ENCODE measurements around the gene PHYKPL. TPM values are rescaled to one million over a fixed set of nuclear protein-coding genes. Genes with fewer than 3 reads are reported as not detected.

PHYKPL gene
- total and polyA plus RNA-seq, 2 of the 8 experiments (the other 6 are each of a cell fraction or from before 2014, with no cell fraction given): 25.1 to 32.1 TPM

GRCh38 chr5:178213003-178213461, 19.6 kb downstream of the PHYKPL start (continued):
- TF ChIP-seq CHD7 (IDR thresholded peaks at IDR 0.05; ENCODE audit: insufficient replicate concordance, low read length): no peak
- TF ChIP-seq HDAC6 (IDR thresholded peaks at IDR 0.05; ENCODE audit: low read depth, low read length): no peak
- no peak for TF ChIP-seq CREB1 (IDR thresholded peaks at IDR 0.05)
- no peak for TF ChIP-seq RAD21 (IDR thresholded peaks at IDR 0.05 in 1 of 2, conservative IDR thresholded peaks at IDR 0.05 in 1 of 2; ENCODE audit: low read depth in 2 of 2, low read length in 2 of 2)
- TF ChIP-seq SIRT6 (IDR thresholded peaks at IDR 0.05; ENCODE audit: low read length): peak; percentile 80
- no peak for TF ChIP-seq ASH2L (IDR thresholded peaks at IDR 0.05; ENCODE audit: low read length)
- TF ChIP-seq KDM4A (IDR thresholded peaks at IDR 0.05; ENCODE audit: low read depth, low read length, severe bottlenecking): no peak
